Panc1 (cell line): ENCODE results near the gene TBCK. TPM values are rescaled to one million over a fixed set of nuclear protein-coding genes. Genes with fewer than 3 reads are reported as not detected.
"Not testable (repeated sequence)": the region's sequence is repeated elsewhere in the genome, so short reads cannot be mapped to it uniquely, and the experiment has no call there.

ENCODE experiments used
- ATAC-seq: fragments of 200-7000 bp; cut with Tn5 transposase; 2 replicates; pipeline ENCODE4 v1.9.1; 2020; ENCODE audit warnings: mild to moderate bottlenecking, moderate library complexity
- BruUV-seq: library from RNA; stranded (reverse); fragments of 400-500 nt; replicated peaks from 2 replicates; lab custom pipeline; 2021; lab: Mats Ljungman, UMichigan
- CTCF ChIA-PET: fragments of 300-600 bp; sonication (Branson Sonifier 250); formaldehyde crosslinking; loops from one replicate; lab custom pipeline; 2022; ENCODE audit warnings: antibody characterized with exemption; lab: Charles Lee
- POLR2A ChIA-PET: fragments of 300-600 bp; sonication (Branson Sonifier 250); formaldehyde crosslinking; loops from one replicate; lab custom pipeline; 2022; ENCODE audit warnings: antibody characterized with exemption; lab: Charles Lee
- DNase-seq: peaks from one replicate; pipeline ENCODE4 v3.0.0-alpha.2; 2010; ENCODE audit warnings: low read depth, low spot score
- H3K27ac ChIP-seq: 2 replicates; pipeline ENCODE4 v1.5.1; 2011; ENCODE audit warnings: mild to moderate bottlenecking, low read length, inconsistent platforms
- H3K27me3 ChIP-seq: fragments of 200-500 bp; sonication (Bioruptor generic); 2 replicates; pipeline ENCODE4 v1.6.0; 2014; ENCODE audit warnings: low read length, inconsistent platforms; ENCODE audit not compliant: control insufficient read depth, insufficient read depth
- H3K36me3 ChIP-seq: fragments of 200-500 bp; sonication (Bioruptor generic); 2 replicates; pipeline ENCODE4 v1.5.1; 2014; ENCODE audit warnings: inconsistent platforms, mild to moderate bottlenecking, low read length, moderate library complexity; ENCODE audit not compliant: control insufficient read depth, insufficient read depth
- H3K4me1 ChIP-seq: 2 replicates; pipeline ENCODE4 v1.5.1; 2011; ENCODE audit warnings: inconsistent platforms, mild to moderate bottlenecking, low read length, moderate library complexity; ENCODE audit not compliant: control insufficient read depth, insufficient read depth
- H3K4me3 ChIP-seq, 2 experiments: 2 replicates each; pipeline ENCODE4 v1.5.1; 2011 to 2012; ENCODE audit warnings: low read depth in 2 of 2, low read length in 2 of 2, mild to moderate bottlenecking in 2 of 2, inconsistent platforms in 1 of 2, moderate library complexity in 1 of 2
- H3K9me3 ChIP-seq: fragments of 200-500 bp; sonication (Bioruptor generic); 2 replicates; pipeline ENCODE4 v1.5.1; 2014; ENCODE audit warnings: low read depth, mild to moderate bottlenecking, inconsistent platforms, low read length, moderate library complexity; ENCODE audit not compliant: control insufficient read depth, insufficient read depth
- CTCF ChIP-seq: fragments of 450-650 bp; IDR thresholded peaks from 2 replicates; pipeline ENCODE4 v1.5.1; 2017; ENCODE audit warnings: mild to moderate bottlenecking
- POLR2AphosphoS5 ChIP-seq: IDR thresholded peaks from 2 replicates; pipeline ENCODE4 v1.6.1; 2012; ENCODE audit warnings: mild to moderate bottlenecking, low read depth, low read length, moderate library complexity
- REST ChIP-seq, 2 experiments: IDR thresholded peaks; 2 replicates each; pipeline ENCODE4 v1.6.1; 2011 to 2012; ENCODE audit warnings: low read depth in 2 of 2, control low read depth in 1 of 2, low read length in 1 of 2, mild to moderate bottlenecking in 1 of 2, moderate library complexity in 1 of 2; ENCODE audit not compliant: insufficient read depth in 1 of 2
- SIN3A ChIP-seq: IDR thresholded peaks from 2 replicates; pipeline ENCODE4 v1.6.1; 2012; ENCODE audit warnings: low read depth, mild to moderate bottlenecking, low read length, moderate library complexity, borderline replicate concordance; ENCODE audit not compliant: insufficient read depth
- TCF7L2 ChIP-seq: IDR thresholded peaks from 2 replicates; pipeline ENCODE4 v1.6.1; 2011; ENCODE audit warnings: mild to moderate bottlenecking, low read depth, low read length, inconsistent platforms
- in situ Hi-C: cut with HindIII; loops from 2 replicates; pipeline ENCODE4 v1.10.0; 2016; ENCODE audit warnings: low sequenced_read_pairs, low pct_unique_long_range_greater_than_20kb
- intact Hi-C: fragments of 100-400 bp; cut with micrococcal nuclease; formaldehyde crosslinking; loops from one replicate; pipeline ENCODE4 v1.10.0; 2022; ENCODE audit not compliant: unreplicated experiment
- total RNA-seq: library from RNA; stranded (reverse); gene quantifications from one replicate; pipeline ENCODE4 v1.2.1, GENCODE V29; 2021; ENCODE audit not compliant: unreplicated experiment

TBCK gene
- total RNA-seq, 1 experiment from 2014 or later, result 15.1 TPM

- H3K9me3 ChIP-seq, result no peaks in the 10 kb centered on the region
- in situ Hi-C loops, result no loop called here
- no peak for DNase-seq
- CTCF ChIA-PET, result no interaction called here
- BruUV-seq, result no TSS peak
- H3K27me3 ChIP-seq, result no peaks in the 10 kb centered on the region
- TF ChIP-seq CTCF (no peak), REST (IDR thresholded peaks at IDR 0.05; ENCODE audit: insufficient read depth in 1 of 2, low read depth in 2 of 2, low read length in 1 of 2) (no peak), POLR2AphosphoS5 (no peak), SIN3A (no peak), TCF7L2 (no peak)
- no peaks in the 10 kb centered on the region for H3K36me3 ChIP-seq
- no peak overlapping the region for H3K27ac ChIP-seq
- ATAC-seq, result no peak
- H3K4me3 ChIP-seq, result no peak overlapping the region
- POLR2A ChIA-PET, result no interaction called here
- H3K4me1 ChIP-seq, result no peaks in the 10 kb centered on the region
- intact Hi-C loops, result no loop called here
Measured at GRCh38 chr4:106222548-106222947, 93.5 kb downstream of the TBCK start.

GRCh38 chr4:106213291-106213690, 102.7 kb downstream of the TBCK start:
- CTCF ChIA-PET, intact Hi-C loops, DNase-seq, H3K27ac ChIP-seq, H3K4me1 ChIP-seq, POLR2A ChIA-PET, ATAC-seq, H3K4me3 ChIP-seq, in situ Hi-C loops, H3K36me3 ChIP-seq, BruUV-seq, H3K9me3 ChIP-seq, H3K27me3 ChIP-seq: not testable (repeated sequence)

- Histone ChIP-seq H3K4me1 (no peaks in the 10 kb centered on the region), H3K36me3 (no peaks in the 10 kb centered on the region; the same call in 1 of the 2 replicates), H3K9me3 (no peaks in the 10 kb centered on the region), H3K27ac (no peak overlapping the region), H3K27me3 (no peaks in the 10 kb centered on the region), H3K4me3 (no peak overlapping the region)
- DNase-seq, result no peak
- in situ Hi-C loops (no loop called here), intact Hi-C loops (no loop called here)
- POLR2A ChIA-PET, result no interaction called here
- no peak for TF ChIP-seq SIN3A
- TF ChIP-seq CTCF, result no peak
- TF ChIP-seq POLR2AphosphoS5, result no peak
- no peak for TF ChIP-seq TCF7L2
- no peak for TF ChIP-seq REST (IDR thresholded peaks at IDR 0.05; ENCODE audit: insufficient read depth in 1 of 2, low read depth in 2 of 2, low read length in 1 of 2)
- CTCF ChIA-PET, result no interaction called here
- ATAC-seq, result no peak
- BruUV-seq, result no TSS peak
Measured at GRCh38 chr4:106210021-106210420, 106.0 kb downstream of the TBCK start.
